IMR-90 (cell line): ENCODE data around the gene GZMM. TPM values are rescaled to one million over a fixed set of nuclear protein-coding genes. Genes with fewer than 3 reads are reported as not detected.

ENCODE experiments used
- ATAC-seq: fragments of 200-7000 bp; cut with Tn5 transposase; 2 replicates; pipeline ENCODE4 v1.9.1; 2020; ENCODE audit warnings: low read depth, mild to moderate bottlenecking, moderate library complexity
- BruUV-seq: library from RNA; stranded (reverse); fragments of 400-500 nt; replicated peaks from 2 replicates; lab custom pipeline; 2021; lab: Mats Ljungman, UMichigan
- CTCF ChIA-PET: fragments of 300-600 bp; formaldehyde crosslinking; extraction: SDS; loops from one replicate; lab custom pipeline; 2021; ENCODE audit warnings: antibody characterized with exemption; lab: Yijun Ruan, JAX
- POLR2A ChIA-PET: fragments of 300-600 bp; sonication (Branson Sonifier 250); formaldehyde crosslinking; loops from one replicate; lab custom pipeline; 2022; ENCODE audit warnings: antibody characterized with exemption; ENCODE audit not compliant: unreplicated experiment; lab: Charles Lee
- DNase-seq: peaks from one replicate; pipeline ENCODE4 v3.0.0; 2013
- H2AFZ ChIP-seq: replicated peaks from 2 replicates; pipeline ENCODE3; 2013; ENCODE audit warnings: low read length, mild to moderate bottlenecking; ENCODE audit not compliant: poor library complexity
- H2AK5ac ChIP-seq: 2 replicates; pipeline ENCODE4 v1.6.1; 2013; ENCODE audit warnings: low read depth, low read length, inconsistent platforms
- H2AK9ac ChIP-seq: replicated peaks from 2 replicates; pipeline ENCODE3; 2013; ENCODE audit warnings: mild to moderate bottlenecking, low read depth, low read length, moderate library complexity; ENCODE audit not compliant: poor library complexity
- H2BK120ac ChIP-seq: 2 replicates; pipeline ENCODE4 v1.6.1; 2013; ENCODE audit warnings: low read depth, low read length, inconsistent platforms
- H2BK15ac ChIP-seq: 3 replicates; pipeline ENCODE4 v1.6.1; 2013; ENCODE audit warnings: low read depth, low read length, inconsistent platforms
- H2BK20ac ChIP-seq: 2 replicates; pipeline ENCODE4 v1.6.1; 2013; ENCODE audit warnings: low read depth, mild to moderate bottlenecking, inconsistent platforms, low read length, moderate library complexity
- H2BK5ac ChIP-seq: 2 replicates; pipeline ENCODE4 v1.6.1; 2013; ENCODE audit warnings: mild to moderate bottlenecking, low read depth, low read length, inconsistent platforms; ENCODE audit not compliant: poor library complexity, severe bottlenecking
- H3K14ac ChIP-seq: replicated peaks from 2 replicates; pipeline ENCODE4 v1.6.1; 2013; ENCODE audit warnings: low read depth, low read length, inconsistent platforms
- H3K18ac ChIP-seq: 2 replicates; pipeline ENCODE4 v1.6.1; 2013; ENCODE audit warnings: low read depth, low read length, control low read depth
- H3K23ac ChIP-seq: 2 replicates; pipeline ENCODE4 v1.6.1; 2013; ENCODE audit warnings: low read depth, low read length, inconsistent platforms
- H3K27ac ChIP-seq: 2 replicates; pipeline ENCODE4 v1.5.1; 2013; ENCODE audit warnings: mild to moderate bottlenecking, control low read depth, low read length; ENCODE audit not compliant: insufficient read depth
- H3K27me3 ChIP-seq: 2 replicates; pipeline ENCODE4 v1.6.1; 2013; ENCODE audit warnings: low read length; ENCODE audit not compliant: control insufficient read depth, insufficient read depth
- H3K36me3 ChIP-seq: 2 replicates; pipeline ENCODE4 v1.6.1; 2013; ENCODE audit warnings: low read length, mixed read lengths; ENCODE audit not compliant: control insufficient read depth, insufficient read depth
- H3K4ac ChIP-seq: 2 replicates; pipeline ENCODE4 v1.6.1; 2013; ENCODE audit warnings: low read depth, low read length, inconsistent platforms
- H3K4me1 ChIP-seq: 2 replicates; pipeline ENCODE4 v1.6.1; 2013; ENCODE audit warnings: low read length, mixed read lengths; ENCODE audit not compliant: control insufficient read depth, insufficient read depth
- H3K4me2 ChIP-seq: 2 replicates; pipeline ENCODE4 v1.6.1; 2013; ENCODE audit warnings: low read depth, mild to moderate bottlenecking, control low read depth, low read length, moderate library complexity
- H3K4me3 ChIP-seq: 2 replicates; pipeline ENCODE4 v1.5.1; 2013; ENCODE audit warnings: low read depth, mild to moderate bottlenecking, control low read depth, low read length, moderate library complexity; ENCODE audit not compliant: insufficient read depth
- H3K56ac ChIP-seq: 2 replicates; pipeline ENCODE4 v1.6.1; 2013; ENCODE audit warnings: low read length, inconsistent platforms; ENCODE audit not compliant: insufficient read depth; ENCODE audit errors: extremely low read depth
- H3K79me1 ChIP-seq, 2 experiments: 2 replicates each; pipeline ENCODE4 v1.6.1; 2013; ENCODE audit warnings: low read length in 2 of 2, inconsistent platforms in 1 of 2, low read depth in 1 of 2
- H3K9ac ChIP-seq: 2 replicates; pipeline ENCODE4 v1.6.1; 2013; ENCODE audit warnings: low read depth, low read length, control low read depth
- H3K9me1 ChIP-seq: 2 replicates; pipeline ENCODE4 v1.6.1; 2013; ENCODE audit warnings: low read length, inconsistent platforms; ENCODE audit not compliant: insufficient read depth
- H3K9me3 ChIP-seq: 2 replicates; pipeline ENCODE4 v1.6.1; 2013; ENCODE audit warnings: low read length; ENCODE audit not compliant: control insufficient read depth, insufficient read depth
- H4K20me1 ChIP-seq: 2 replicates; pipeline ENCODE4 v1.6.1; 2013; ENCODE audit warnings: low read length, inconsistent platforms; ENCODE audit not compliant: insufficient read depth
- H4K5ac ChIP-seq: 2 replicates; pipeline ENCODE4 v1.6.1; 2013; ENCODE audit warnings: mild to moderate bottlenecking, low read depth, low read length, control low read depth
- H4K8ac ChIP-seq, 2 experiments: 2 replicates each; pipeline ENCODE4 v1.6.1; 2013; ENCODE audit warnings: low read depth in 2 of 2, low read length in 2 of 2, control low read depth in 1 of 2, inconsistent platforms in 1 of 2
- H4K91ac ChIP-seq: 2 replicates; pipeline ENCODE4 v1.6.1; 2013; ENCODE audit warnings: low read depth, low read length, inconsistent platforms; ENCODE audit not compliant: insufficient read depth
- CEBPB ChIP-seq: IDR thresholded peaks from 2 replicates; pipeline ENCODE4 v1.6.1; 2012; ENCODE audit warnings: low read depth, low read length, improper control_type of control experiment
- SMC3 ChIP-seq: fragments of 150-350 bp; IDR thresholded peaks from 2 replicates; pipeline ENCODE4 v1.6.1; 2016; ENCODE audit warnings: low read depth, mild to moderate bottlenecking, antibody characterized with exemption, low read length, moderate library complexity
- WGBS, 2 experiments: methylation state at CpG; one replicate each; pipeline versions ENCODE4 v1.1.5 to v1.1.7; 2013; ENCODE audit warnings: missing lambda C conversion rate in 2 of 2; ENCODE audit not compliant: insufficient read length in 1 of 2; ENCODE audit errors: extremely low coverage in 2 of 2; 5-methylcytosine and 5-hydroxymethylcytosine counted together
- dilution Hi-C: fragments of 300-500 bp; cut with HindIII; formaldehyde crosslinking; loops from one replicate; pipeline ENCODE4 v1.14.3; 2018; ENCODE audit warnings: low sequenced_read_pairs; ENCODE audit not compliant: unreplicated experiment
- in situ Hi-C: fragments of 300-500 bp; cut with MboI; formaldehyde crosslinking; loops from 3 replicates; pipeline ENCODE4 v1.14.3; 2019; ENCODE audit warnings: low sequenced_read_pairs, inconsistent platforms, mixed read lengths
- intact Hi-C: fragments of 100-400 bp; cut with micrococcal nuclease; formaldehyde crosslinking; loops from 2 replicates; pipeline ENCODE4 v1.10.0; 2022
- polyA plus RNA-seq, 3 experiments: library from polyadenylated mRNA; depleted of rRNA; stranded (reverse); fragments of >200 nt; gene quantifications; 2 replicates each; pipeline ENCODE4 v1.2.3, GENCODE V29; 2012; ENCODE audit warnings: low replicate concordance in 1 of 3
- total RNA-seq: library from RNA; depleted of rRNA; stranded (reverse); fragments of >200 nt; gene quantifications from 2 replicates; pipeline ENCODE4 v1.2.3, GENCODE V29; 2012; rRNA removed
- TF ChIP-seq, protein P1 (sequence below): fragments of 150-350 bp; IDR thresholded peaks from 2 replicates; pipeline ENCODE4 v1.6.1; 2016; ENCODE audit warnings: low read depth, mild to moderate bottlenecking, low read length, moderate library complexity, borderline replicate concordance

GZMM gene
- total and polyA plus RNA-seq, 2 of the 4 experiments (the other 2 are of a cell fraction): 0.24 TPM; not detected in 1

- POLR2A ChIA-PET: no interaction called here
- dilution Hi-C loops (no loop called here), in situ Hi-C loops (no loop called here), intact Hi-C loops (no loop called here)
- Histone ChIP-seq H3K14ac (no peak overlapping the region), H3K4me2 (no peak overlapping the region), H3K9me1 (no peaks in the 10 kb centered on the region), H3K36me3 (no peaks in the 10 kb centered on the region), H2AFZ (no peak overlapping the region), H3K79me1 (no peaks in the 10 kb centered on the region), H3K4me3 (no peak overlapping the region), H3K18ac (no peak overlapping the region), H2BK120ac (no peak overlapping the region), H2AK5ac (no peak overlapping the region), H2AK9ac (peak overlapping the region; percentile 72), H4K91ac (no peak overlapping the region), H3K9ac (no peak overlapping the region), H3K27ac (no peak overlapping the region), H4K8ac (no peak overlapping the region), H3K23ac (no peak overlapping the region), H3K56ac (no peak overlapping the region), H2BK5ac (no peak overlapping the region), H4K20me1 (peaks cover 5% of the 10 kb centered on the region; the same call in 1 of the 2 replicates), H4K5ac (no peak overlapping the region), H3K9me3 (peaks cover 7% of the 10 kb centered on the region; the same call in 1 of the 2 replicates), H3K27me3 (peaks cover 13% of the 10 kb centered on the region; the same call in 1 of the 2 replicates), H3K4ac (no peak overlapping the region), H3K4me1 (no peaks in the 10 kb centered on the region), H2BK15ac (no peak overlapping the region), H2BK20ac (no peak overlapping the region)
- DNase-seq: no peak
- WGBS, 2 experiments: 75% methylated on average over 6 of the region's 18 CpGs; no CpG with 5 or more reads in 1 of the 2 experiments
- CTCF ChIA-PET: no interaction called here
- ATAC-seq: no peak
- no peak for TF ChIP-seq CEBPB
- TF ChIP-seq SMC3: no peak
- TF ChIP-seq, protein P1, sequence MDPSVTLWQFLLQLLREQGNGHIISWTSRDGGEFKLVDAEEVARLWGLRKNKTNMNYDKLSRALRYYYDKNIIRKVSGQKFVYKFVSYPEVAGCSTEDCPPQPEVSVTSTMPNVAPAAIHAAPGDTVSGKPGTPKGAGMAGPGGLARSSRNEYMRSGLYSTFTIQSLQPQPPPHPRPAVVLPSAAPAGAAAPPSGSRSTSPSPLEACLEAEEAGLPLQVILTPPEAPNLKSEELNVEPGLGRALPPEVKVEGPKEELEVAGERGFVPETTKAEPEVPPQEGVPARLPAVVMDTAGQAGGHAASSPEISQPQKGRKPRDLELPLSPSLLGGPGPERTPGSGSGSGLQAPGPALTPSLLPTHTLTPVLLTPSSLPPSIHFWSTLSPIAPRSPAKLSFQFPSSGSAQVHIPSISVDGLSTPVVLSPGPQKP: peak; percentile 85; the same call in 1 of the 2 replicates
- BruUV-seq: no TSS peak
These were observed 53.8 kb downstream of the GZMM start for GRCh38 chr19:597406-598315.

Other genes with a start within 250 kb of the GZMM start
- gene MIER2, start 199.3 kb upstream of the GZMM start, total RNA-seq: 11.4 and 28.0 TPM in 2 replicates
- gene MIER2, start 199.3 kb upstream of the GZMM start, polyA plus RNA-seq (2012; rRNA removed): 28.4 and 32.3 TPM in 2 replicates
- under 0.01 TPM in 2 replicates for gene C2CD4C, start 134.9 kb upstream of the GZMM start, total RNA-seq
- 0.07 and 0.09 TPM in 2 replicates for gene C2CD4C, start 134.9 kb upstream of the GZMM start, polyA plus RNA-seq (2012; rRNA removed)
- under 0.01 TPM in 1 of 2 replicates, not detected in the other for gene SHC2, start 83.0 kb upstream of the GZMM start, total RNA-seq
- 0.68 and 0.72 TPM in 2 replicates for gene SHC2, start 83.0 kb upstream of the GZMM start, polyA plus RNA-seq (2012; rRNA removed)
- gene MADCAM1, start 47.6 kb upstream of the GZMM start, total RNA-seq: not detected in 2 replicates
- gene MADCAM1, start 47.6 kb upstream of the GZMM start, polyA plus RNA-seq (2012; rRNA removed): 0.24 and 0.26 TPM in 2 replicates
- 2.7 and 4.2 TPM in 2 replicates for gene TPGS1, start 36.6 kb upstream of the GZMM start, total RNA-seq
- 6.3 and 13.9 TPM in 2 replicates for gene TPGS1, start 36.6 kb upstream of the GZMM start, polyA plus RNA-seq (2012; rRNA removed)
- gene CDC34, start 12.3 kb upstream of the GZMM start, total RNA-seq: 35.7 and 39.2 TPM in 2 replicates
- gene CDC34, start 12.3 kb upstream of the GZMM start, polyA plus RNA-seq (2012; rRNA removed): 68.9 and 80.8 TPM in 2 replicates
- gene BSG, start 28.5 kb downstream of the GZMM start, total RNA-seq: 129 and 130 TPM in 2 replicates
- gene BSG, start 28.5 kb downstream of the GZMM start, polyA plus RNA-seq (2012; rRNA removed): 698 and 994 TPM in 2 replicates
- gene HCN2, start 45.8 kb downstream of the GZMM start, total RNA-seq: 0.56 and 0.72 TPM in 2 replicates
- gene HCN2, start 45.8 kb downstream of the GZMM start, polyA plus RNA-seq (2012; rRNA removed): 2.0 and 2.6 TPM in 2 replicates
- 9.9 and 10.3 TPM in 2 replicates for gene POLRMT, start 89.5 kb downstream of the GZMM start, total RNA-seq
- gene POLRMT, start 89.5 kb downstream of the GZMM start, polyA plus RNA-seq (2012; rRNA removed): 29.6 and 44.6 TPM in 2 replicates
- gene FGF22, start 95.8 kb downstream of the GZMM start, total RNA-seq: not detected in 2 replicates
- gene FGF22, start 95.8 kb downstream of the GZMM start, polyA plus RNA-seq (2012; rRNA removed): 0.14 and 0.24 TPM in 2 replicates
- gene RNF126, start 119.2 kb downstream of the GZMM start, total RNA-seq: 7.0 and 8.6 TPM in 2 replicates
- gene RNF126, start 119.2 kb downstream of the GZMM start, polyA plus RNA-seq (2012; rRNA removed): 25.8 and 27.4 TPM in 2 replicates
- gene FSTL3, start 132.3 kb downstream of the GZMM start, total RNA-seq: 32.3 and 39.4 TPM in 2 replicates
- 76.9 and 107 TPM in 2 replicates for gene FSTL3, start 132.3 kb downstream of the GZMM start, polyA plus RNA-seq (2012; rRNA removed)
- not detected in 2 replicates for gene PRSS57, start 151.4 kb downstream of the GZMM start, total RNA-seq
- gene PRSS57, start 151.4 kb downstream of the GZMM start, polyA plus RNA-seq (2012; rRNA removed): not detected in 2 replicates
- gene PALM, start 164.9 kb downstream of the GZMM start, total RNA-seq: 2.2 TPM in 2 replicates
- gene PALM, start 164.9 kb downstream of the GZMM start, polyA plus RNA-seq (2012; rRNA removed): 7.4 and 8.3 TPM in 2 replicates
- gene MISP, start 207.1 kb downstream of the GZMM start, total RNA-seq: not detected in 2 replicates
- gene MISP, start 207.1 kb downstream of the GZMM start, polyA plus RNA-seq (2012; rRNA removed): 0.03 TPM in 1 of 2 replicates, not detected in the other